Epidermal melanocyte (primary cell): ENCODE measurements around the gene MMP25.
A peak's percentile ranks its signal among the peaks of the same experiment; 100 is the strongest.

Source experiments
- DNase-seq: peaks from one replicate; pipeline ENCODE4 v3.0.0; 2011; ENCODE audit warnings: low spot score; ENCODE audit not compliant: insufficient read length

MMP25 gene

GRCh38 chr16:3092501-3092941 lies 46.2 kb downstream of the MMP25 start:
- DNase-seq, result no peak

- DNase-seq, result no peak
Observed at GRCh38 chr16:3094289-3095027, 48.1 kb downstream of the MMP25 start.

GRCh38 chr16:3095869-3096268 lies 49.5 kb downstream of the MMP25 start:
- no peak for DNase-seq

GRCh38 chr16:3096362-3096761 lies 50.0 kb downstream of the MMP25 start:
- no peak for DNase-seq

GRCh38 chr16:3097266-3097665 lies 50.9 kb downstream of the MMP25 start:
- DNase-seq, result no peak

- no peak for DNase-seq
Observed at GRCh38 chr16:3098459-3099394, 52.4 kb downstream of the MMP25 start, which contains the start of gene ZSCAN10. ZSCAN10 (minus strand) TSS chr16:3099294; CDS start chr16:3092937, 6,357 bp downstream.

- DNase-seq, result no peak
Observed at GRCh38 chr16:3099395-3099731, 53.0 kb downstream of the MMP25 start.

GRCh38 chr16:3099732-3100499 lies 53.6 kb downstream of the MMP25 start:
- DNase-seq, result peak; percentile 89

GRCh38 chr16:3101018-3101840 lies 54.9 kb downstream of the MMP25 start:
- DNase-seq, result no peak

- DNase-seq, result no peak
Observed at GRCh38 chr16:3101841-3102470, 55.6 kb downstream of the MMP25 start.

GRCh38 chr16:3106205-3106928 lies 60.0 kb downstream of the MMP25 start:
- DNase-seq, result peak; percentile 94
